GOT3 (cell line): ENCODE measurements around the gene MAP2K5.
"Not testable (repeated sequence)": the region's sequence is repeated elsewhere in the genome, so short reads cannot be mapped to it uniquely, and the experiment has no call there.

Experiments
- DNase-seq: peaks from one replicate; lab custom pipeline; 2025; ENCODE audit warnings: mixed read lengths; lab: John Stamatoyannopoulos, UW

The MAP2K5 gene

DNA sequence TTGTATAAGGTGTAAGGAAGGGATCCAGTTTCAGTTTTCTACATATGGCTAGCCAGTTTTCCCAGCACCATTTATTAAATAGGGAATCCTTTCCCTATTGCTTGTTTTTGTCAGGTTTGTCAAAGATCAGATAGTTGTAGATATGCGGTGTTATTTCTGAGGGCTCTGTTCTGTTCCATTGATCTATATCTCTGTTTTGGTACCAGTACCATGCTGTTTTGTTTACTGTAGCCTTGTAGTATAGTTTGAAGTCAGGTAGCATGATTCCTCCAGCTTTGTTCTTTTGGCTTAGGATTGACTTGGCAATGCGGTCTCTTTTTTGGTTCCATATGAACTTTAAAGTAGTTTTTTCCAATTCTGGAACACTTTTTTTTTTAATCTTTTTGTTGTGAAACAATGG, 130.3 kb downstream of the MAP2K5 start:
- DNase-seq = not testable (repeated sequence)

DNA sequence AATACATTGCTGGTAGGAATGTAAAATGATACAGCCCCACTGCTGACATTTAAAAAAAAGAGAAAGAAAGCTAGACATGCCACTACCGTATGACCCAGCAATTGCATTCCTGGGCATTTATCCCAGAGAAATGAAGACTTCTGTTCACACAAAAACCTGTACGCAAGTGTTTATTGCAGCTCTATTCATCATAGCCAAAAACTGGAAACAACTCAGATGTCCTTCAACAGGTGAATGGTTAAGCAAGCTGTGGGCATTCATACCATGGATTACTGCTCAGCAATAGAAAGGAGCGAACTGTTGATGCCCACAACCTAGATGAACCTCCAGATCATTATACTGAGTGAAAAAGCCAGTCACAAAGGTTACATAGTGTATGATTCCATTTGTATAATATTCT, 132.5 kb downstream of the MAP2K5 start:
- DNase-seq = no peak

GRCh38 chr15:67678089-67678488, 135.6 kb downstream of the MAP2K5 start:
- no peak for DNase-seq

- DNase-seq = no peak
Observed at GRCh38 chr15:67678993-67679392, 136.5 kb downstream of the MAP2K5 start.

GRCh38 chr15:67680641-67681040, 138.1 kb downstream of the MAP2K5 start:
- DNase-seq = no peak

DNA sequence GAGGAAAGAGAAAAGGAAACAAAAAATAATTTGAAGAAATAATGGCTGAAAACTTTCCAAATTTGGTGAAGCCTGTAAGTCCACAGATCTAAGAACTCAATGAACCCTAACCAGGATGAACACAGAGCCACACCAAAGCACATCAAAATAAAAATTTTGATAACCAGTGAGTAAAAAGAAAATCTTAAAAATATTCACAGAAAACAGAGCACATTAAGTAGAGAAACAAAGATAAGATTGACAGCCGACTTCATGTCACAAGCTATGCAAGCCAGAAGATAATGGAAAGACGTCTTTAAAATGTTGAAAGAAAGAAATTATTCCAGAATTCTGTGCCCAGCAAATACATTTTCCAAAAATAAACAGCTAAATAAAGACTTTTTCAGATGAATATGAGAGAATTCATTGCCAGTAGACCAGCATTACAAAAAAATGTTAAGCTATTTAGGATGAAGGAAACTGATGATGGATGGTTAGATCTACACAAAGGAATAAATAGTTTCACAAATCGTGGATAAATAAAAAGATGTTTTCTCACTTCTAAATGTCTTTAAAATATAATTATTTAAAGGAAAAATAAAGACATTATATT, 142.6 kb downstream of the MAP2K5 start:
- DNase-seq = no peak

- DNase-seq = no peak
Observed at GRCh38 chr15:67685716-67686115, 143.2 kb downstream of the MAP2K5 start.

DNA sequence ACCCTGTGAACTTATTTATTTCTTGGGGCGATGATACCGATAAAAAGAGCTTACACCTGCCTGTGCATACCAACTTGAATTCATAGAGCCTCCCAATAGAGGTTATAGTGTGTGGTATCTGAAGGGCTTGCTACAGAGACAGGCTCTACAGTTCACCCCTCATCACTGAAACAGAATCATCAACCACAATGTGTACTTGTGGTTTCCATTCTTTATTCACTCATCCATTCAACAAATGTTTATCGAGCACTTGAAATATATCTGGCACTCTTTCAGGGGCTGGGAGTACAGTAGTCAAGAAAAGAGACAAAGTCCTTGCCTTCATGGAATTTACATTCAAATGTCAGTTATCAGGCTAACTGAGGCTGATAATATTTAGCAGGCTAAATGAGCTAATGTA, 148.4 kb downstream of the MAP2K5 start:
- DNase-seq = no peak

- no peak for DNase-seq
Observed at GRCh38 chr15:67691450-67691849, 148.9 kb downstream of the MAP2K5 start.

DNA sequence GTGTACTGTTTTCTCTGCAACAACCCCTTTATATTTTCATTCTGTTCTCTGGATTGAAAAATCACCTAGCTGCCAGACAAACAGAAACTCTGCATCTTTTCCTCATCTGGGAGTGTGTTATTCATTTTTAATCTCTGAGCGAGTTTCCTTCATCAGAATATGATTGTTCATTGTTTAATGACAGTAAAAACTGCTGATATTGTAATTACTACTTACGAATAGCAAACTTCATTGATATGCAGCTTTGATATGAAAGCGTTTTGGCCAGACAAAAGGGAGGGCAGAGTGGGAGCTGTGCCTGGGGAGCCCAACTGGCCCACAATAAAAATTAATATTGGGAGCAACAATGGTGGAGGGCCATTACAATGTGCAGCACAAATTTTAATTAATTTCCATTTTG, 150.1 kb downstream of the MAP2K5 start:
- DNase-seq = no peak

DNA sequence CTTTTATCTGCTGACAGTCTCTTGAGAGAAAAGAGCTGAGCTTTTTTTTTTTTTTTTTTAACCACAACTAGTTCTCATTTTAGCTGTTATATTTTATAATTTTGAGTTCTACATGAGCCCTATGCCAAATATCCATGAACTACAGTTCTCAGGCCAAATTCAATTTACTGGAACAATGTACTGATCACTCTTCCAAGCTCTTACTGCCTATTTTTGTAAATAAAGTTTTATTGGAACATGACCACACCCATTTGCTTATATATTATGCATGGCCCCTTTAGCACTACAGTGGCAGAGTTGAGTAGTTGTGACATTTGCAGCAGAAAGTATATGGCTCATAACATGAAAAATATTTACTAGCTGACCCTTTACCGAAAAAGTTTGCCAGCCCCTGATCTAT, 153.6 kb downstream of the MAP2K5 start:
- DNase-seq = no peak

DNA sequence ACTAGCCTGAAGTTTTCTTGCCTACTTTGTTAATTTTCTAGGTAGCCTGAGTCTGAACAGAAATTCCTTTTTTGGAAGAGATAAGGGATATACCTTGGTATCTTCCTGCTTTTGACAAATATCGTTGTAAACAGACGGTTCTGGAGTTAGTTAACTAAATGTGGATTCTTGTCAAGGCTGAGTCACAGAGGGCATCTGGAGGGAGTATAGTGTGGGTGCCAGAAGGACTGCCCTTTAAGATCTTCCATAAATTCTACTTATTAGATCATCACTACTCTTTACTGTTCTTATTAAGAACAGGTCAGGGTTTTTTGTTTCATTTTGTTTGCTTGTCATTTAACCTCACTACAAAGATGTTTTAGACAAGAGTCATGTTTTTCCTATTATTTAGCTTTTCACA, 157.5 kb downstream of the MAP2K5 start:
- DNase-seq = no peak

DNA sequence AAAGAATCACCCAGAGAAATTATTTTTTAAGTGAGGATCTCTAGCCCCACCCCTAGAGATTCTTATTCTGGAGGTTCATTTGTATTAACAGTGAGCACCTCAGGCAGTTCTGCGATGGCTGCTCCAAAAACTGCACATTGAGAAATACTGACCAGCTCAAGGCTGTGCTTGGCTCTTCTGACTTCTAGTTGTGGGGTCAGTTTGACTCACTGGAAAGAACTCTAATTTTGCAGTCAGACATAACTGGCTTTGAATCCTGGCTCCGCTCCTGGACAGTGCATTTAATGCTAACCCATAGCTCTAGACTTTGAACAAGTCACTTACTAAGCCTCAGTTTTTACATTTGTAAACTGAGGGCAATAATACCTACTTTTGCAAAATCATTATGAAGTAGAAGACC, 159.2 kb downstream of the MAP2K5 start:
- DNase-seq = no peak

DNA sequence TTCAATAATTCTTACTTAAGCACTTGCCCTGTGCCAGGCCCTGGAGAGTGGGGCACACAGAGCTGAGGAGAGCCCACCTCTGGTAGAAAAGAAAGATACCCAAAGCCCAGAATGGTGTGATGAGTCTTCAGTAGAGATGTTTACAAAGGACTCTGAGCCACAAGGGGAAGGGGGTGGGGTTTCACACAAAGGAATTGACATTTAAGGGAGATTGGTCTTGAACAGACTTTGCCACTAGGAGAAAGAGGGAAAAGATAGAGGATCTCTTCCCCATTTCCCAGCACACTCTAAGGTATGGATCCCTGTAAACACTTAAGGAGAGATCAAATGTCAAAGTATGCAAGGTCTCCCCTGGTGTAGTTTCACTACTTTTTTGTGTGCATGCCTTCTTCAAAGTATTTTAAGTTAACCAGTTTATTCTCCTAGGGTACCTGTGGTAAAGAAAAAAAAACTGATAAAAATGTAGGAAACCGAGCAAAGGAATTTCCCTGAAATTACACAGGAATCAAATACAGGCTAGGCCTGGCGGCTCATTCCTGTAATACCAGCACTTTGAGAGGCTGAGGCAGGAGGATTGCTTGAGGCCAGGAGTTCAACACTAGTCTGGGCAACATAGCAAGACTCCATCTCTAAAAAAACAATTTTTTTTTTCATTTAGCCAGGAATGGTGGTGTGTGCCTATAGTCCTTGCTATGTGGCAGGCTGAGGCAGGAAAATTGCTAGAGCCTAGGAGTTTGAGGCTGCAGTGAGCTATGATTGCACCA, 165.2 kb downstream of the MAP2K5 start:
- DNase-seq = no peak

- DNase-seq = no peak
Observed at GRCh38 chr15:67708500-67708899, 166.0 kb downstream of the MAP2K5 start.

DNA sequence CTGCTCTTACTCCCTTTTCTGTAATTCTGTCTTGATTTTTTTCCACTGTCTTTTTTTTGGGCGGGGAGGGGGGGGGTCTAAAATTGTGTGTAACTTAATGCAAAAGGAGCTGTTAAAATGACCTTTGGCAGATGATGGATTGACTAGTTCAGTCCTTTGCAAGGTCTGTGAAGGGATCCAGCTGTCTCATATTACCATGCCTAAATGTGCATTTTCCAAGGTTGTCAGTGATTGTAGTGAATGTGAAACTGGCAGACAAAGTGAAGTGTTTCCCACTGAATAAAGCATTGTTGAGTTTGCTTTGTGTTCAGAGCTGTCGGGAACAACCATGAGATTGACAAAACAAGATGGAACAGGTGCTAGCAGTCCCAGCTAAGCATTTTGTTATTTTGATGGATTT, 172.7 kb downstream of the MAP2K5 start:
- no peak for DNase-seq

DNA sequence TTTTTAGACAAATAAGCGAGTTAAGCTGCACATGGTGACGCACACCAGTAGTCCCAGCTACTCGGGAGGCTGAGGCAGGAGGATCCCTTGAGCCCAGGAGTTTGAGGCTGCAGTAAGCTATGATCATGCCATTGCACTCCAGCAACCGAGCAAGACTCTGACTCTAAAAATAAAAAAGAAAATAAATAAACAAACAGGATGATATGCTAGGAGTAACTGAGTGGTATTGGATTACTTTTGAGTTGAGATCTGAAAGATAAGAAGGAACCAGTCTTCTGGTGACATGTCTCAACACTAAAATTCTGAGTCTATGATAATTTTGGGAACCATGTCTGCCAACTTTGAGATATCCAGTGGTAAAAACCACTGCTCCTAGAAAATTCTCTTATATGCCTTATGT, 173.7 kb downstream of the MAP2K5 start:
- DNase-seq = no peak

DNA sequence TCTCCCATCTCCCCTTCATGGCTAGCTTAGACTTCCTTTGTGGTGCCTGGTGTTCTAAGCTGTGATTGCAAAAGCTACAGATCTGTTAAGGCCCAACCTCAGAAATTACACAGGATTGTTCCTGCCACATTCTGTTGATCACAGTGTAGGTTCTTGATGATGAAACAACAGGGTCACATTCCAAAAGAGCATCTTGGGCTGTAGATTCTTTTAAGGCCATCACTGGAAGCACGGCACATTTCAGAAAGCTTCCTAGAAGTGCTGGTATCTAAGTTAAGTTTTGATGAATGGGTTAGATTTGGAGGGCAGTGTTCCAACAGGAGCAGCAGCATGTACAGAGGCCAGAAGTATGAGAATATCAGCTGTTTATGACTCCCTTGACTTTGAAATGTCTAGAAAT, 175.3 kb downstream of the MAP2K5 start:
- no peak for DNase-seq

GRCh38 chr15:67719330-67719959, 176.9 kb downstream of the MAP2K5 start:
- no peak for DNase-seq

DNA sequence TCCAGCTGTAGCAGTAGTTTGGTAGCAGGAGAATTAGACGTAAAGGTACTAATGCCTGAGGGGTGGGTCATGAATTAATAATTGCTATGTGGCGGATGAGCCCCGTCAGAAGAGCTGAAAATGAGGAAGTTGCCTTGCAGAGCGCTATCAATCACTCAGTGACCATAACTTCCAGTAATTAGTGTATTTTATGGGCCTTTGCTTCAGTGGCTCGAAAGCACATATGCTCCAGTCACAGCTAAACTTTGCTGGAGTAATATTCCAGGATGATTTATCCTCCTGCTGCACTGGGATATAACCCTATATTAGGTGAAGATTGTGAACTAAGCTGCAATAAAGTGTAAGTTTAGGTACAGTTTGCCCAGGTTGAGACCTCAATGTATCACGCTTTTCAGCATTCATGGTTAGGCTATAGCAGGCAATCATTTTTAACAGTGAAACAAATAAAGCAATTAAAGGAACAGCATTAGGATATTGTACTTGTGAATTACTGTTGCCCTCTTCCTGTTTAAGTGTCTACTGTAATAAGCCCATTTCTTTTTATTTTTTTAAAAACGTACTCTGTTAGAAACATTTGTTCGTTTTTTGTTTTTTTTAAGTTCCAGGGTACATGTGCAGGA, 178.2 kb downstream of the MAP2K5 start:
- DNase-seq = no peak

DNA sequence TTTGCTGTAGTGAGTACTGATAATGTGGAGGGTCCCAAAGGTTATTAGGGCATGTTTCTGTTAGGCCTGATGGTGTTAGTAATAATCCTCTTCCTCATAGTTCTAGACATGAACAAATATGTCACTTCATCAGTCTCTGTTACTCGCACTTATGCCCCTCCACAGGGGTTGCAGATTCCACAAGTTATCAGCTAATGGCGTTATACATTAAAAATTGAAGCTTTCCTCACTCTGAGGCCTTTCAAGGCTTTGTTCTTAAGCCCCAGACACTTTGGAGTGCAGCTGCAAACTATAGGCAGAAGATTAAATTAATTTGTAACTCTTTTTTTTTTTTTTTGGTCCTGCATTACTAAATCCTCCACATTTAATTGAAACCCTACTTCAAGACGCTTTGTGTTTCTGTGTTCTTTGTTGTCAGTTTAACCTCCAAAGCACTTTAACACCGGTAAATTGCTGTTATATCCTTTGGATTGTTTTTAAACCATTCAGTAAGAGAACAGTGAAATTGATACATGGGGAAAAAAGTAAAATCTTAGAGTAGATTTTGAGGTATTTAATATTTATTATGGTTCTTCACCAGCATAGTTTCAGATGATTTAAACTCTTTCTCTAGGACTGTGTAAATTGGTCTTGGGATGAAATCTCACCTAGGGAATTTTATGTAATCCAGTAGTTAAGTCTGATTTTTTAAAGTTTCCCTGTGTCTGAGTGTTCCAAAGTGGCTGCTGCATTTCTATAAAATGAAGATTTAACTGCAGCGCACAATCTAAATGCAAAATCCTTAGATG, 179.7 kb downstream of the MAP2K5 start:
- DNase-seq = no peak
